A673 (cell line): ENCODE data around the gene TMEM97. TPM values are rescaled to one million over a fixed set of nuclear protein-coding genes. Genes with fewer than 3 reads are reported as not detected.

ENCODE experiments used
- BruUV-seq: library from RNA; stranded (reverse); fragments of 400-500 nt; replicated peaks from 2 replicates; lab custom pipeline; 2021; lab: Mats Ljungman, UMichigan
- CTCF ChIA-PET: fragments of 300-600 bp; sonication (Branson Sonifier 250); formaldehyde crosslinking; loops from one replicate; lab custom pipeline; 2022; ENCODE audit warnings: antibody characterized with exemption; lab: Charles Lee
- POLR2A ChIA-PET: fragments of 300-600 bp; sonication (Branson Sonifier 250); formaldehyde crosslinking; loops from one replicate; lab custom pipeline; 2022; ENCODE audit warnings: antibody characterized with exemption; ENCODE audit not compliant: low non-redundant PET; lab: Charles Lee
- DNase-seq: peaks from one replicate; pipeline ENCODE4 v3.0.0-alpha.2; 2015; ENCODE audit warnings: low spot score
- H3K27ac ChIP-seq: fragments of 200-600 bp; sonication (generic); 2 replicates; pipeline ENCODE4 v1.5.1; 2016; ENCODE audit warnings: mixed run types, low read depth, mild to moderate bottlenecking, mixed read lengths, antibody characterized with exemption, low read length; ENCODE audit not compliant: poor library complexity, severe bottlenecking
- H3K27me3 ChIP-seq: fragments of 200-600 bp; sonication (generic); replicated peaks from 2 replicates; pipeline ENCODE4 v1.6.1; 2017; ENCODE audit warnings: mixed run types, low read depth, mild to moderate bottlenecking, mixed read lengths, antibody characterized with exemption, low read length; ENCODE audit not compliant: insufficient read depth, poor library complexity
- H3K36me3 ChIP-seq: fragments of 200-600 bp; sonication (generic); 2 replicates; pipeline ENCODE4 v1.6.1; 2016; ENCODE audit warnings: mixed run types, mild to moderate bottlenecking, mixed read lengths, antibody characterized with exemption, low read length; ENCODE audit not compliant: insufficient read depth, poor library complexity, severe bottlenecking
- H3K4me1 ChIP-seq: fragments of 200-600 bp; sonication (generic); 2 replicates; pipeline ENCODE4 v1.6.1; 2017; ENCODE audit warnings: mixed run types, mild to moderate bottlenecking, mixed read lengths, antibody characterized with exemption, low read length; ENCODE audit not compliant: insufficient read depth, poor library complexity, severe bottlenecking
- H3K4me3 ChIP-seq: fragments of 200-600 bp; sonication (generic); 2 replicates; pipeline ENCODE4 v1.5.1; 2016; ENCODE audit warnings: low read depth, mixed run types, mild to moderate bottlenecking, mixed read lengths, low read length; ENCODE audit not compliant: poor library complexity, severe bottlenecking
- H3K9me3 ChIP-seq: fragments of 200-600 bp; sonication (generic); 2 replicates; pipeline ENCODE4 v1.6.1; 2016; ENCODE audit warnings: mixed run types, low read depth, mild to moderate bottlenecking, mixed read lengths, antibody characterized with exemption, low read length; ENCODE audit not compliant: poor library complexity, severe bottlenecking
- EZH2 ChIP-seq: fragments of 200-600 bp; sonication (generic); IDR thresholded peaks from 2 replicates; pipeline ENCODE4 v1.6.1; 2017; ENCODE audit warnings: borderline replicate concordance, low read depth, mild to moderate bottlenecking, mixed read lengths, antibody characterized with exemption, low read length; ENCODE audit not compliant: poor library complexity, severe bottlenecking
- intact Hi-C: fragments of 100-400 bp; cut with micrococcal nuclease; formaldehyde crosslinking; loops from one replicate; pipeline ENCODE4 v1.10.0; 2022; ENCODE audit not compliant: unreplicated experiment
- total RNA-seq: library from RNA; stranded (reverse); gene quantifications from 2 replicates; pipeline ENCODE4 v1.2.3, GENCODE V29; 2021
- TF ChIP-seq, protein P1 (sequence below): fragments of 300-800, 200-600 bp; sonication (generic); conservative IDR thresholded peaks from 2 replicates; pipeline ENCODE4 v1.5.1; 2017; ENCODE audit warnings: low read depth, mild to moderate bottlenecking, antibody characterized with exemption, low read length, moderate library complexity, mixed read lengths

TMEM97 gene
- total RNA-seq, 1 experiment from 2014 or later = 134 TPM

DNA sequence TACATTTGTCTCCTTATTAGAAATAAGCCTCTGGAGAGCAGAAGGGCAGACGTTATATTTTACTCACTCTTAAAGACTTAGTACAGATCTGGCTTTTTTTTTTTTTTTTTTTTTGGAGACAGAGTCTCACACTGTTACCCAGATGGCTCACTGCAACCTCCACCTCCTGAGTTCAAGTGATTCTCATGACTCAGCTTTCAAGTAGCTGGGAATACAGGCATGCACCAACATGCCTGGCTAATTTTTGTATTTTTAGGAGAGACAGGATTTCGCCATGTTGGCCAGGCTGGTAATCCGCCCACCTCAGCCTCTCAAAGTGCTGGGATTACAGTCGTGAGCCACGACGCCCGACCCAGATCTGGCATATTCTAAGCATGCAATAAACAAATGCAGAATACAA lies 36.4 kb upstream of the TMEM97 start:
- ChIA-PET POLR2A (no interaction called here), CTCF (no interaction called here)
- intact Hi-C loops = no loop called here
- no peaks in the 10 kb centered on the region for H3K9me3 ChIP-seq
- no peak overlapping the region for H3K4me3 ChIP-seq
- no TSS peak for BruUV-seq
- peak; percentile 47 for DNase-seq
- H3K27me3 ChIP-seq = no peaks in the 10 kb centered on the region
- no peaks in the 10 kb centered on the region for H3K36me3 ChIP-seq
- H3K4me1 ChIP-seq = peaks cover 4% of the 10 kb centered on the region
- no peak for TF ChIP-seq EZH2
- TF ChIP-seq, protein P1, sequence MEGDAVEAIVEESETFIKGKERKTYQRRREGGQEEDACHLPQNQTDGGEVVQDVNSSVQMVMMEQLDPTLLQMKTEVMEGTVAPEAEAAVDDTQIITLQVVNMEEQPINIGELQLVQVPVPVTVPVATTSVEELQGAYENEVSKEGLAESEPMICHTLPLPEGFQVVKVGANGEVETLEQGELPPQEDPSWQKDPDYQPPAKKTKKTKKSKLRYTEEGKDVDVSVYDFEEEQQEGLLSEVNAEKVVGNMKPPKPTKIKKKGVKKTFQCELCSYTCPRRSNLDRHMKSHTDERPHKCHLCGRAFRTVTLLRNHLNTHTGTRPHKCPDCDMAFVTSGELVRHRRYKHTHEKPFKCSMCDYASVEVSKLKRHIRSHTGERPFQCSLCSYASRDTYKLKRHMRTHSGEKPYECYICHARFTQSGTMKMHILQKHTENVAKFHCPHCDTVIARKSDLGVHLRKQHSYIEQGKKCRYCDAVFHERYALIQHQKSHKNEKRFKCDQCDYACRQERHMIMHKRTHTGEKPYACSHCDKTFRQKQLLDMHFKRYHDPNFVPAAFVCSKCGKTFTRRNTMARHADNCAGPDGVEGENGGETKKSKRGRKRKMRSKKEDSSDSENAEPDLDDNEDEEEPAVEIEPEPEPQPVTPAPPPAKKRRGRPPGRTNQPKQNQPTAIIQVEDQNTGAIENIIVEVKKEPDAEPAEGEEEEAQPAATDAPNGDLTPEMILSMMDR = no peak
- no peak overlapping the region for H3K27ac ChIP-seq

DNA sequence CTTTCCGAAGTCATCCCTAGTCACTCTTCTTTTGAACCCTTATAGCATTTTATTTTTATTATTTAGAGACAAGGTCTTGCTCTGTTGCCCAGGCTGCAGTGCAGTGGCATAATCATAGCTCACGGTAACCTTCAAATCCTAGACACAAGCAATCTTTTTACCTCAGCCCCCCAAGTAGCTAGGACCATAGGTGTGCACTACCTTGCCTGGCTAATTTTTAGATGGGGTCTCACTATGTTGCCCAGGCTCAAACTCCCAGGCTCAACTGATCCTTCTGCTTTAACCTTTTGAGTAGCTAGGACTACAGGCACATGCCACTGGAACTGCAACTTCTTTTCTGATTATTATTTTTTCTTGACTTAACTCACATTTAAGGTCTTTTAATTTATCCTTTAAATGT lies 33.0 kb upstream of the TMEM97 start:
- Histone ChIP-seq H3K27me3 (no peaks in the 10 kb centered on the region), H3K4me1 (peaks cover 4% of the 10 kb centered on the region), H3K27ac (no peak overlapping the region), H3K36me3 (no peaks in the 10 kb centered on the region), H3K9me3 (no peaks in the 10 kb centered on the region), H3K4me3 (no peak overlapping the region)
- no TSS peak for BruUV-seq
- POLR2A ChIA-PET = interaction anchor here (0.6 kb wide), 1 partner anchor 42 kb away, joined by 3 read pairs; no protein-coding TSS in a partner anchor
- CTCF ChIA-PET = no interaction called here
- intact Hi-C loops = no loop called here
- no peak for DNase-seq
- TF ChIP-seq, protein P1 = no peak

DNA sequence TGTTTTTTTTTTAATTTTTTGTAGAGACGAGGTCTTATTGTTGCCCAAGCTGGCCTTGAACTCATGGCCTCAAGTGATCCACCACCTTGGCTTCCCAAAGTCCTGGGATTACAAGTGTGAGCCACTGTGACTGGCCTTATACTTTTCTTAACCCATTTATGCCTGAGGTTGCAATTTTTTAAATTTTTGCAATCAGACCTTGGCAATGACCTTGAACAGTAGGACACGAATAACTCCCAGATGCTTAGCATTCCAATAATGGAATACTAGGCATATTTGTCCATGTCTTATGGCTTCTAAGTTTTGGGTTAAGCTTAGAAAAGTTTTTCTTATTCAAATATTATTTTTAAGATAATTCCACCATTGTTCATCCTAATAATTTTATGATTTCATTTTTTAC lies 28.3 kb upstream of the TMEM97 start:
- no peak for DNase-seq
- TF ChIP-seq, protein P1 = no peak
- no peak for TF ChIP-seq EZH2
- no TSS peak for BruUV-seq
- intact Hi-C loops = no loop called here
- H3K4me1 ChIP-seq = no peaks in the 10 kb centered on the region
- no peak overlapping the region for H3K27ac ChIP-seq
- H3K36me3 ChIP-seq = no peaks in the 10 kb centered on the region
- H3K9me3 ChIP-seq = no peaks in the 10 kb centered on the region
- no peak overlapping the region for H3K4me3 ChIP-seq
- CTCF ChIA-PET = no interaction called here
- H3K27me3 ChIP-seq = no peaks in the 10 kb centered on the region
- POLR2A ChIA-PET = interaction anchor here (0.6 kb wide), 1 partner anchor 43 kb away, joined by 4 read pairs; no protein-coding TSS in a partner anchor
